ENCODE data around the gene AGAP1.

Gene AGAP1

DNA sequence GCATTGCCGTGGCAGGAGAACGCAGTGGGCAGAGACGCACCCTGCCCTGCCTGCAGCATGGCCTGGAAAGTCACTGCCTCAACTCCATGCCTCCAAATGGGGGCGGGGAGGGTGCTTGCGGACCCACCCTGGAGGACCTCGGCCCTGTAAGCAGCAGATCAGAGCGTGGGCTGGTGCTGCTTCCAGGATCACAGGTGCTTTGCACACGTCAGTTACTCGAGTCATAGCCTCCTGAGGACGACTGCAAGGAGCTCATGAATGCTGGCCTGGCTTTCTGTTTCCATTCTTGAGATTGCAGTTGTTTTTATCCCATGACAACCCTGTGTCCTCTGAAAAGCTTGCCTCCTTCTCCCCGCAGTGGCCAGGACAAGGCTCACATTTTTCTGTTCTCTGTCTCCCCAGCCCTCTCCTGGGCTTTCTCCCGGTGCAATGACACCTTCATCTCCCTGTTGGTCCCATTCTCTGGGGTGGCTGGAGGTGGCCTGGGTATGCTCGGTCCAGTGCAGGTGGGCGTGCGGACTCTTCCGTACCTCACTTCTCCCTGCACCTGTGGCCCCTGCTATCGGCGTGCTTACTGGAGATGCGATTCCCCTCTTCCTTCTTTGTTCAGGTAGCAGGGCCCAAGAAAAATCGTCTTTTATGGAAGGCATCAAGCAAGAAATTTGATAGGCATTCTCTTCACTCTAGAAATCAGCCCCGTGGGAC, 466.3 kb downstream of the AGAP1 start:
- DNase-seq: no peak

- DNase-seq: no peak
These were observed 467.1 kb downstream of the AGAP1 start for GRCh38 chr2:235960716-235961640.

DNA sequence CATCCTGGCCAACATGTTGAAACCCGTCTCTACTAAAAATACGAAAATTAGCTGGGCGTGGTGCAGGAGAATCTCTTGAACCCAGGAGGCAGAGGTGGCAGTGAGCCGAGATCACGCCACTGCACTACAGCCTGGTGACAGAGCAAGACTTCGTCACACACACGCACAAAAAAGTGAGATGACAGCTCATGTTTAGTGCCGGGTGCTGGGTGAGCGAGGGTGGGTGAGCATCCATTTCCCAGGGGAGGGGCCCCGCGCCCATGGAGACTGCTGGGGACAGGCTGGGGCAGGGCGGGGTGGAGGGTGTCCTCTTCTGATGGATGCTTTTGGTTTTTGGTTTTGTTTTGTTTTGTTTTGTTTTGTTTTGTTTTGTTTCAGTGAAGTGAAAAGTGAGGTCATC, 467.9 kb downstream of the AGAP1 start:
- DNase-seq: no peak

GRCh38 chr2:235963853-235964577, 470.2 kb downstream of the AGAP1 start:
- no peak for DNase-seq

DNA sequence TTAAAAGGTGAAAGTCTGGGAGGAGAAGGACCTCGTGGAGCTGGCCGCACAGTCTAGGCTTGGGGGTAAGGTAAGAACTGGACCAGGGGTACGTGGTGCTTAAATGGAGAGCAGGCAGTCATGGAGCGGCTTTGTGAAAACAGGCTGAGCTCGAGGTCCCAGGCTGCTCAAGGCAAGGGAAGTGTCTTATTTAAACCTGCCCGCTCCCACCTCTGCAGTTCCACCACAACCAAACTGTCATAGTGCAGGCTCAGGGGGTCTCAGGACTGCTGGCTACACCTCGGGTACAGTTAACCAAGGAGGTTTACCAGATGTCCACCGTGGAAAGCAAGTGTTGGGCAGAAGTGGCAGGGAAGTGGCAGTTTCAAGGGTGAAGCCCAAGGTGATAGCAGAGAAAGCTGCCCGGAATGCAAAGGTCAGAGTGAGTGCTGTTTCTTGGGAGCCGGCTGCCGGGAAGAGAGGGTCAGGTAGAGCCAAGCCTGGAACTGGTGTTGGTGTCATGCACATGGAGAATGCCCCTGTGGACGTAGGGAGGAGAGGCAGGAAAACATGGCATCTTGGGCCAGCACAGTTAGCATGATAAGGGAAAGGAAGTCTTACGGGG, 471.0 kb downstream of the AGAP1 start:
- DNase-seq: no peak

- DNase-seq: no peak
These were observed 472.6 kb downstream of the AGAP1 start for GRCh38 chr2:235966396-235966795.

- no peak for DNase-seq
These were observed 473.3 kb downstream of the AGAP1 start for GRCh38 chr2:235966932-235967757.

GRCh38 chr2:235968155-235968554, 474.3 kb downstream of the AGAP1 start:
- peak; percentile 34 for DNase-seq

- peak; percentile 84 for DNase-seq
These were observed 474.9 kb downstream of the AGAP1 start for GRCh38 chr2:235968616-235969324.

DNA sequence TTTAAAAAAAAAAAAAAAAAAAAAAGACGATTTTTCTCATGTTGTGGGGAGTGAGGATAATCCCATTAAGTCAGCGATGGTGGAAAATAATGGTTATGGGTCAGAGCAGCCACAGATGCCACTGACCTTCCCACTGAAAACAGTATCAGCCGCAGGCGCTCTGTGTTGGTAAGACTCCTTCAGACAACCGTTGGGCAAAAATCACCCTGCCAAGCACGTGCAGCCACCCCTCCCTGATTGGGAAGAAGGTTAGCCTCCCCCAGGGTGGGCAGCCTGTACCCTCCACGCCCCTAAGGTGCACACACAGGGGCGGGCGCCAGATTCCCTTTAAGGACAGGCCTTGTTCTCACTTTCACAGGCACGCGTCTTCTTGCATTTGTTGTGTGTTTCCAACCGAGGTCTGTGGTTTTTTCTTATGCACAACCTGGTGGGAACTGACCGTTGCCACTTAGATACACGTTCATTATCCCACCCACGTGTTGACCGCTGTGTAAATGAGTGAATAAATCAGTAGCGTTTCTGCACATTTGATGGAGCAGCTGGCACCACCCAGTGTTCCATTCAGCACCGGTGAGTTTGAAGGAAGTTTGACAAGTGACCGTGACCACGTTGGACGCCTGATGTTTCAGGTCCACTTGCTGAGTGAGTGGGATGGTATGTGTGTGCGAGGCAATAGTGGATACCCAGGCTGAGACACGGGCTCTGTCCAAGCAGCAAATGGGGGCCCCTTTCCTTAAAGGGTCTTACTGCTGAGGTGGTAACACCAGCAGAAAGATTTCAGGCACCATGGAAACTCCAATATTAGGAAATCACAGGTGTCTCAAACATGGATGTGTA, 476.6 kb downstream of the AGAP1 start:
- no peak for DNase-seq

DNA sequence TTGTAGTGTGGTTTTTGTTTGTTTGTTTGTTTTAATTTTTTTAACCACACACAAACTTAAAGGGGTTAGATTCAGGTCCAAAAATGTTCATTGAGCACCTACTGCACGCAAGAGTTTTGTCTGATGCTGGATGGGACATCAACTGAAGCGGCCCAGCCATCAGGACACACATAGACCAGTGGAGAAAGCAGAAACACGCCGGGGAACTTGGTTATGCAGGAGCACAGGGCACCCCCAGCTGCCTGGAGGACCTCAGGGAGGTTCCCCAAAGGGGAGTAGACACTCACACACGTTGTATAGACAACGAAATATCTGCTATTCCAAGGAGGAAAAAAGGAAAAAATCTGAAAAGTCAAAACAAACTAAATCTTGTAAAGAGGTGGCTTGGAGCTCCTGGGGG, 482.7 kb downstream of the AGAP1 start:
- DNase-seq: no peak

DNA sequence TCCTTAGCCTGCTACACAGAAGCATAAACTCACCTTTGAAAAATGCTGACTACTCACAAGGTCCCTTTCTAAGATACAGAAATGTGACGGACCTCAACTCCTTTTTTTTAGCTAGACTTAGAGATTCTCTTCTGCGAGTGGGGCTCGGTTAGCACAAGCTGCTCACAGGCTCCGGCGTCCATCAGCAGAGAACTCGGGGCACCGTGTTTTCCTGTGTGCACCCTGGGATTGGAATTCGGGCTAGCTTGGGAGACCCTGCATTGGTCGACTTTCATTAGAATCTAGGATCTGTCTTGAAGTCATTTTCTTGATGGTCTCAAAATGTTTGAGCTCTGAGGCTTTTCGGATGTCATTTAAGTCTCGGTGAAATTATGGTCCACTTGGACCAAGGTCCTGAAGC, 483.1 kb downstream of the AGAP1 start:
- DNase-seq: no peak

GRCh38 chr2:235977445-235977844, 483.6 kb downstream of the AGAP1 start:
- no peak for DNase-seq

DNA sequence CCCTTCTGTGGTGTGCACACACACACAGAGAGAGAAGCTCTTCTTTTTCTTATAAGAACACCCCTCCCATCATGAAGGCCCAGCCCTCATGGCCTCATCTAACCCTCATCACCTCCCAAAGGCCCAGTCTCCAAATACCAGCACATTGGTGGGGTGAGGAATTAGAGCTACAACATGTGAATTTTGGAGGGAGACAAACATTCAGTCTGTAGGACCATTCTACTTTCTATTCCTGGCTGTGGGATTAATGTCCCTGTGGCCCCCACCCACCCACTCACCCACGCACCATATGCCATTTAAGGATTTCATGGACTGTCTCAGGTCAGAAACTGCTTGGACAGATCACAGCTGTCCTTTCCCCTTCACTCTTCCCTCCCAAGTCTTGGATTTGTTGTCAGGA, 484.2 kb downstream of the AGAP1 start:
- no peak for DNase-seq

DNA sequence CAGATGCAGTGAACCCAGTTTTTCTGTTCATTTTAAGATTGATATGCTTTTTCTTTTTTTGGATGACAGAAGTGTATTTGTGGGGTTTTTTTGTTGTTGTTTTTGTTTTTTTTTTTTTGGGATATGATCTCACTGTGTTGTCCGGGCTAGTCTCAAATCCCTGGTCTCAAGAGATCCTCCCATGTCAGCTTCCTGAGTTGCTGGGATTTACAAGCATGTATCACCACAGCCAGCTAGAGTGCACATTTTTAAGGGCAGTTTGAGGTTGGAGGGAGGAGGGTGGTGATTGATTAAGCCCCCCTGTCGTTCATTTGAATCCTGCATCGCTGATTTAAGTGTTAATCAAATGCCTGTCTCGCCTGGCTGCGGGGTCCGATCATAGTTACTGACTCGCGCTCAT, 485.2 kb downstream of the AGAP1 start:
- no peak for DNase-seq

DNA sequence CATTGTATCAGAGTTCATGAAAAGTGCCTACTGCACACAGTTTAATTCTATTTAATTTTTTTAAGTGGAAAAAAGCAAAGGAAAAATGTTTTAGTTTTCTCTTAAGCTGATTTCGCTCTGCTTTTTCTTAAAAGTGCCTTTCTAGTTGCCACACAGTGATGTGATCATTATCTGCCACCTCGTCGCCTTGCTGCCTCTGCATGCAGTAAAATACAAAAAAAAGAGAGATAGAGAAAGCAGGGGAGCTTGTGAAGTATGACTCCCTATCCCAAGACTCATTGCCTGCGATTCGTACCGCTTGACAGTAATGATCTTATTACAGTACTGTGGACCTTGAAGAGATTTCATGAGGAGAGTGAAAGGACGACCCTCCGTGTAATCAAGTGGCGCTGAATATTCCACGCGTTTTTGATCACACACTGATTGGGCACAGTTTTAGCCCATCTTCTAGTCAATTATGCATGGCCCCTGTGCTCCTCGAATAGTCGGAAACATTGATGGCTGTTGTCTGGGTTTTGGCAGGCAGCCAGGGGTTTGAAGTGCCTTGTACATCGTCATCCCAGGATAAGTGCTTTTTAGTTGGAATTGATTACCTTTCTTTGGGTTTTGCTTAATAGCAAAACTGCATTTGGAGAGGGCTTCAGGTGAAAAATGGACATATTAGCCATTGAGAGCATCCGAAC, 486.1 kb downstream of the AGAP1 start:
- peak; percentile 94 for DNase-seq

GRCh38 chr2:235981631-235982030, 487.8 kb downstream of the AGAP1 start:
- DNase-seq: no peak

DNA sequence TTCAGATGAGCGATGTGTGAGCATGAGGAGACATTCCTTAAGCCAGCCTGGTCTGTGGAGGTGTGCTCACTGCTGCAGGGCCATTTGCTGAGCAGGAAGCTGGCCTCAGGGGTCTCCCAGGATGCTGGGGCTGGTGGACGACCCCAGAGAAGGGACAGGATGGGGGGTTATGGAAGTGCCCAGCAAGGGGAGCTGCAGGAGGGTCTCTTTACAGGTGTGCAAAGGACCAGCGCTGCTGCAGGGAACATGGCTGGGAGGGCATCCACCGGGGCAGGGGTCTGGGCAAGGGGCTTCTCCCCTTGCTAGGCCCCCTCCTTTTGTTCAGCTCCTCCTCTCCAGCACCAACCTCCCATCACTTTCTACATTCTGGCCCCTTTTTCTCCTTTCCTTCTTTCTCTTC, 489.2 kb downstream of the AGAP1 start:
- DNase-seq: no peak

DNA sequence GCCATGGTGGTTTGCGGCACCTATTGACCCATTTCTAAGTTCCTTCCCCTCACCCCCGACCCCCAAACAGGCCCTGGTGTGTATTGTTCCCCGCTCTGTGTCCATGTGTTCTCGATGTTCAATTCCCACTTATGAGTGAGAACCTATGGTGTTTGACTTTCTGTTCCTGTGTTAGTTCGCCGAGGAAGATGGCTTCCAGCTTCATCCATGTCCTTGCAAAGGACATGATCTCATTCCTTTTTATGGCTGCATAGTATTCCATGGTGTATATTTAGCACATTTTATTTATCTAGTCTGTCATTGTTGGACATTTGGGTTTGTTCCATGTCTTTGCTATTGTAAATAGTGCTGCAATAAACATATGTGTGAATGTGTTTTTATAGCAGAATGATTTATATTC, 490.7 kb downstream of the AGAP1 start:
- DNase-seq: no peak

DNA sequence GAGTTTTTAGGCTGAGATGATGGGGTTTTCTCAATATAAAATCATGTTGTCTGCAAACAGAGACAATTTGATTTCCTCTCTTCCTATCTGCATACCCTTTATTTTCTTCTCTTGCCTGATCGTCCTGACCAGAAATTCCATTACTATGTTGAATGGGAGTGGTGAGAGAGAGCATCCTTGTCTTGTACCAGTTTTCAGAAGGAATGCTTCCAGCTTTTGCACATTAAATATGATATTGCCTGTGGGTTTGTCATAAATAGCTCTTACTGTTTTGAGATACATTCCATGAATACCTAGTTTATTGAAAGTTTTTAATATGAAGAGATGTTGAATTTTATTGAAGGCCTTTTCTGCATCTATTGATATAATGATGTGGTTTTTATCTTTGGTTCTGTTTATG, 492.5 kb downstream of the AGAP1 start:
- no peak for DNase-seq

All from DMS79 treated with DMSO at 0.1 percent for 48 hours (cell line).